GM21619 (cell line): ENCODE data around the gene CAMSAP1.

ENCODE experiments used
- ATAC-seq: cut with Tn5 transposase; IDR thresholded peaks from one replicate; pipeline ENCODE4 v1.9.1; 2021; ENCODE audit not compliant: unreplicated experiment

The CAMSAP1 gene

DNA sequence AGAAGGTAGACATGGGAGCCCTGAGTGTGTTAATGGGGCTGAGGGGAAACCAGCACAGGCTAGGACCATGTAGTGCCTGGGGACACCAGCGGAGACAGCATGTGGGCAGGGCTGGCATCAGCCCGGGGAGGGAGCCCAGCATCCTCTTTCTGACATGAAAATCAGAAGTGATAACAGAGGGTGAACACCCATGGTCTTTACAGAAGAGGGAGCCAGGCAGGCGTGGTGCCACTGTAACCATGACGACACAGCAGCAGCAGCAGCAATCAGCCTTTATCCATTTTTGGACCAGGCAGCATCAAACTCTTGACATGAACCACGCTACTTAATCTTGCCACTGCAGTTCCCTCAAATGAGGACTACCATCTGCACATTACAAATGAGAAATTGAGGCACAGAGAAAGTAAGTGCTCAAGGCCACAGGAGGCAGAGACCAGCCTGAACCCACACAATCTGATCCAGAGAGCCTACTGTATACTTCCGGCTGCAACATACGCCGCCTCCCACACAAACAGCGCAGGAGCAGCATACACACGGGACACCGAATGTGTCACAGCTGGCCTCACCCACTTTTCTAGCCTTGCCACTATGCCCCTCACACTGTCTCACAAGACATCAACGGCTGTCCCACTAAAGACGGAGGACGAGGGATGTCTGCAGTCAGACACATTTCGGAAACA is 23.8 kb downstream of the CAMSAP1 start:
- no peak for ATAC-seq

DNA sequence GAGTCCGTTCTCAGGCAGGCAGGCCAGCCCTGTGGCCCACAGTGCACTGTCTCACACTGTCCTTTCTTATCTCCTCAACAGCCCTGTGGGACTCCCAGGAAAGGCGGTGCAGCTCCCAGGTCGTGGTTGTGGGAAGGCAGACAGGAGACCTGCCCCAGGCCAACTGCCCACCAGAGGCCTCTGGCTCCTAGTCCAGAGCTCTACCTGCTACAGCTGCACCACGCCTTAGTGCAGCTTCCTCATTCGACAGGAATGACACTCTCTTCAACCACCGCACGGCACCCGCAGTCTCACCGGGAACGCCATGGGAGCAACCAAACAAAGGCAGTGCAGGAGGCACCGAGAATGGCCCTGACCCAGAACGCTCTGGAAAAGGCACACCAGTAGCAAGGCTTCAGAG is 25.3 kb downstream of the CAMSAP1 start:
- ATAC-seq, result no peak

DNA sequence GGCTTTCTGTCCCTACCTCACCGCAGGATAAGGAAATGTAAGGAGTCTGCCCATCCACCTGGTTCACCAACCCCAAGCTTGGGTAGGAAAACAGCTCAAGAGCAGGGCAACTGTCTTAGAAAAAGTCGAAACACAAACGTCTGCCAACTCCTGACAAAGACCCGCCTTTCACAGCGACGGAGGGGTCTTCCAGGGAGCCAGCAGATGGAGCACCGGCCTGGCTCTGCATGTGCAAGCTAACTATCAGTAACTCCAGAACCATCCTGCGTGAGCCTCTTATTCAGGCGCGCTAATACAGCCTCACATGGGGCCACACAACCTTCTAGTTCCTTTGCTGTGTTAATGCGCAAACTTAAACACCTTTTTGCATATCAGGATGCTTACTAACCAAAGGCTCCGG is 26.9 kb downstream of the CAMSAP1 start:
- no peak for ATAC-seq

DNA sequence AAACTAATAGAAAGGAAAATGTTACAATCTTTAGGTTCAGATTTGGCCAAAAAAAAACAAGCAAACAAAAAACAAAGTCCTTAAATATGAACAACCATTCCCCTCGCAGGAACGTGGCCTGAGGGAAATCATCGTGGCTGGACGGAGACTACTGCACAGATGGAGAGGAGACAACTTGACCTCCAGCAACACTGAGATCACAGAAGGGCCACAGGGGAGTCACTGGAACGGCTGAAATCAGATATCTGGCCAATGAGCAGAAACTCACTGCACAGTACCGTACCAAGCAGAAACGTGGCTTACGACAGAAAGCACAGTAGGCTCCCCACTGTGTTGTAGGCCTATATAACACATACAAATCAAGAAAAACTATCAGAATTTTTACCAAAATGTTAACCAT is 27.7 kb downstream of the CAMSAP1 start:
- ATAC-seq, result no peak

DNA sequence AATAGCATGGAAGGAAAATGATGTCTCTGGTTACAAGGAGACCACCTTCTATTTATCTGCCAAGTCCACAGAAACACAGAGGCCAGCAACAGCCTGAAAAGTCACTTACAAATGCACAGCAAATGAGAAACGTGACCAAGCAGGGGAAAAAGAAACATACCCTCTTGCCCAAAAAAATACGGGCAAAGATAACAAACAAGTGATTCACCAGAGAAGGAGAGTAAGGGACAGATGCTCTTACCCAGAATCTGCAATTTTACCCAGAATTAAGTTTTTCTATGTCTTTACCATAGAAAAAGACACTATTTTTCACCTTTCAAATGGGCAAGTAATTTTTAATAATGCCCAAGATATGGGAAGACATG is 28.1 kb downstream of the CAMSAP1 start:
- ATAC-seq, result no peak

DNA sequence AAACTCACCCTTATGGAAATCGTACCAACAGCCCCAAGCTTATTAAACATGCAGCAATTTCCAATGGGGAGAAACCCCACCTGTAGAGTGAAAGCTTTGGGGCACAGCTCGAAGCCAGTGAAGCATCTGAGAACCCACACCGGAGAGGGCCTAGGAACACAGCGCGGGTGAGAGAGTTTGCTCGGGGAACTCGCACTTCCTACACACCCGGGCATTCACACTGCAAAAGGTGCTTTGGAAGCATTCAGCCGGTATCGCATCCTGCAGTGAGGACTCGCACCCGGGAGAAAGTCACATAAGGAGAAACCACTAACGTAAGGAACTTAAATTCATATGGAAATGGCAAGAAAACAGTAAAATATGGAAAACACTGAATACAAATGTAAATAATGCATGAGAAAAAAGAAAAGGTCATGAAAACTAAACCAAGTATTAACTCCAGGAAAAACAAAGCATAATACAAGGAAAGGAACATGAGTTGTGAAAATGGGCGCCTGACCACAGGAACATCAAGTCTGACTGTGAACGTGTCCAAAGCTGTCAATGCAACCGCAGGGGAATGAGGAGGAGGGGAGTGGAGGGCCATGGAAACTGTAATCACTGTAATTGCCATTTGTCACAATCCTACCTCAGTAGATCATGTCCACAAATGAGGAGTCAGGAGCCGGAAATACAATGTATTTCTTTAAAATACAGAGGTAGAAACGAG is 28.7 kb downstream of the CAMSAP1 start:
- no peak for ATAC-seq

DNA sequence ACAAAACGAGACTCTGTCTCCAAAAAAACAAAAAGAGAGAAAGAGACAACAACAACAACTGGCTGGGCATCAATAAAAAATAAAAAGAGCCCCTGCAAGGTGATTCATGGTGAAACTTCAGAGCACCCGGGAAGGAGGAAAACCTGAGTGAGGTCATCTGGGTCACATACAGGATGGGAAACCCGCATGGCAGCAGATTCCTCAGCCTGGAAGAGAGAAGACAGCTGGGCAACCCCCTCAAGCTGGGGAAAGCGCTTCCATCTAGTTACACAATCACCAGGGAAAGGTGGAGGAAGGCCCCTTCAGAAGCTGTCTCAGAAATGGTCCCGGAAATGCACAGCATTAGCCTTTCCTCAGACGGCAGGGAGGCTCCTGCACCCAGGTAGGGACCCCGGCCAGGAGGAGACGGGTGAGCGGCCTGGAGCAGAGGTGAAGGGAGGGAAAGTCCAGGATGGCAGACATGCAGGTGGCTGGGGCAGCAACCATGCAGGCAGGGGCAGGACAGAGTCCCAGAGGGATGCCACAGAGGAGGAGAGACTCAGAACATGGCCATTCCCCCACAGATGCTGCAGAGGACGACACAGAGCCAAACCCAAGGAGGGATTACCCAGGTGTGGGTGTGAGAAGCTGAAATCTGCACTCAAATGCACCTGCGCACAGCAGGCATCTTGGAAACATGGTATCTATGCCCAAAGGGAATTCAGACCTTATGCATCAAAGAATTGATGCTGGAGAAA is 29.4 kb downstream of the CAMSAP1 start:
- ATAC-seq, result no peak

DNA sequence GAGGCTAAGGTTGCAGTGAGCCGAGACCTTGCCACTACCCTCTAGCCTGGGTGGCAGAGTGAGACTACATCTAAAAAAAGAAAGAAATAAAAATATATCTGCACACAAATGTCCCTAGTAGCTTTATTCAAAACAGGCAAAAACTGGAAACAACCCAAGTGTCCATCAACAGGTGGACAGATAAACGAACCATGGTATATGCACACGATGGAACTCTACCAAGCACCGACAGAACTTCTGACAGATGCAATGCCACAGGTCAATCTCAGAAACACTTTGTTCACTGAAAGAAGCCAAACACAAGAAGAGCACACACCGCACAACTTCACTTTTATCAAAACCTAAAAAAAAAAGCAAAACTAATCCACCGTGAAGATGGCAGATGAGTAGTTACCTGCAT is 30.4 kb downstream of the CAMSAP1 start:
- ATAC-seq, result no peak

DNA sequence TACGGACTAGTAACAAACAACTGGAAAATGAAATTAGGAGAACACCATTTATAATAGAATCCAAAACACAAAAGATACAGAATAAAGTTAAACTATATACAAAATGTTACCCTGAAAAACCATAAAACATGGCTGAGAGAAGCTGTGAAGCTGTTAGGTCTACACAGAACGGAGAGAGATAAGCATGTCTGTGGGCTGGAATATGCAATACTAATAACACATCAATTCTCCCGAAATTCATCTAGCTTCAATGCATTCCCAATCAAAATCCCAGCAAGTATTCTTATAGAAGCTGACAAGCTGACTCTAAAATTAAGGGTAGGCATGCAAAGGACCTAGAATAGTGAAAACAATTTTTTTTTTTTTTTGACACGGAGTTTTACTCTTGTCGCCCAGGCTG is 32.5 kb downstream of the CAMSAP1 start:
- ATAC-seq, result no peak

DNA sequence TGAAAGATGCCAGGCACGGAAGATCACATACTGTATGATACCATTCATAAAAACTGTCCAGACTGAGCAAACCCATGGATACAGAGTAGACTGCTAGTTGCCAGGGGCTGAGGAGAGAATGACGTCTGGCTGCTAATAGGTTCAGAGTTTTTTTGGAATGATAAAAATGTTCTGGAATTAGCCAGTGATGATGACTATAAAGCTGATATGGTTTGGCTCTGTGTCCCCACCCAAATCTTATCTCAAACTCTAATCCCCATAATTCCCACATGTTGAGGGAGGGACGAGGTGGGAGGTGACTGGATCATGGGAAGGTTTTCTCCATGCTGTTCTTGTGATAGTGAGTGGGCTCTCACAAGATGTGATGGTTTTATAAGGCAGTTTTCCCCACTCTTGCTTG is 37.4 kb downstream of the CAMSAP1 start:
- no peak for ATAC-seq

DNA sequence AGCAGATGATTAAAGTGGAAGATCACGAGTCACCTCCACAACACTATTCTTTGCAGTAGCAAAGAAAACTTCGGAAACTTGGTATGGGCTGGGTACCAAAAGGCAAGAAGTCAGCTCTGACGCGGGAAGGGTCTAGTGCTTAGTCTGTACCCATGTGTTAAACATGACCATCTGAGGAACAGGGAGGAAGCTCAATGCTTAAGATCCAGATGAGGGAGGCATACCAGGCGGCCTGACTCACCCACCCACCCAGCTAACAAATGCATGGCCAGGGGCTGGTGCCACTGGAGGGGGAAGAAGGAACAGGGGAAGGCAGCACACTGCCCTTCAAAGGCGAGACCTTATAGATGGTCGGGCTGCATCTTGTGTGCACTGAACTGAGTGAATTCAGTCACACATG is 41.8 kb downstream of the CAMSAP1 start:
- no peak for ATAC-seq

DNA sequence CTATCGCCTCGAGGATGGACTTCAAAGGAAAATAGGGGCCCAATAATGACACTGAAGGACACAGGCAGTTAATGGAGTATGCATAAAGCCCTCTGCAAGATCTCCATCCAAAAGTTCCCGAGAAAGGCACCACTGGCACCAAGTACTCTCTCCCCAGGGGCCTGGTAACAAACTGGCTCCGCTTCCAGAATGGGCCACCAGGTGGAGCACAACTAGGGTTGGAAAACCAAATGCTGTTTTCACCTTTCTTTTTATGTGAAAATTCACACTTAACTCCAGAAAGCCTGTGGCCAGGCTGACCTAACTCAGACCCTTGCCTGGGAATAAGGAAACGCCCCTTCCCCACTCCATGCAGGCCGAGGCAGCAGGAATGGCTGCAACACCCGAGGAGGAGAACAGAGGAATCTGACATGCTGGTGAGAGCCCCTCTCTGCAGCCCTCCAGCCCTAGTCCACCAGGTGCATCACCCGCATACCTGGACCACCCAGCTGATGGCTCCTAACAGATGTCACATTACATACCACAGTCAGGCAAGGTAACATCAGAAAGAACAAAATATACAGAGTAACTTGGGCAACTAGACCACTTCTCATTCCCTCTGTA is 42.8 kb downstream of the CAMSAP1 start:
- ATAC-seq, result no peak

DNA sequence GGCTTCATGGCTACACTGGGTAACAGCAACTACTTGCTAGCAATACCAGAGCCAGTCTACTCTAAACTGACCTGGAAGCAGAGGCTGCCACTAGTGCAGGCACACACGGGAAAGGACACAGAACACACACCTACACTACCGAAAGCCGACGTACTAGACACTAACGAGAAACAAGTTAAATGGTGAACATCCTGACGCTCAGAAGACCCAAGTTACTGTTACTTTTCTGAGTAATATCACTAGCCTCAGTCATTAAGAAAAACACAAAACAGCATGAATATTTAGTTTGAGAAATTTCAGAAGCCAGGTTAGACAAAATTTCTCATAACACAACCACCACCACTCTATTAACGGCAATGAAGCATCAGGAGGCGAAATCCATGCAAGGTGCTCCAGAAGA is 44.5 kb downstream of the CAMSAP1 start:
- ATAC-seq, result no peak

DNA sequence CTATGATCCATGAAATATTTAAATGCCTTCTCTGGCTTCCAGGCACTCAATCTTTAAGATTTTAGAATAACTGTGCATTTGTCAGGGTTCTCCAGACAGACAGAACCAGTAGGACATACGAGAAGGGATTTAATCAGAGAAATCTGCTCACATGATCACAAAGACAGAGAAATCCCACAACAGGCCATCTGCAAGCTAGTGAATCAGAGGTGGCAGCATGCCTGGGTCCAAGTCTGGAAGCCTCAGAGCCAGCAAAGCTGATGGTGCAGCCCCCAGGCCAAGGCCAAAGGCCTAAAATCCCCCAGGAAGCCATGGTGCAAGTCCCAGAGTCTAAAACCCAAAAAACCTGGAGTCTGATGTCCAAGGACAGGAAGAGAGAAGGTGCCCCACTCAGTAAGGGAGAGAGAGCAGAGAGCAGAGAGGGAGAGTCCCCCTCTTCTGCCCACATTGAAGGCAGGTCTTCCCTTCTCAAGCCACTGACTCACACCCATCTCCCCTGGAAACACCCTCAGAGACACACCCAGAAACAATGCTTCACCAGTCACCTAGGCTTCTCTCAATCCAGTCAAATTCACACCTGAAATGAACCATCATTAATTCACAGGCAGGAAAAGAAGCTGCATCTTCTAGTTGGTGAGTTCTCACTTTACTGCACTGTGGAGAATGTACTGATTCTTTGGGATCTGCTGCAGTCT is 48.7 kb downstream of the CAMSAP1 start:
- no peak for ATAC-seq

DNA sequence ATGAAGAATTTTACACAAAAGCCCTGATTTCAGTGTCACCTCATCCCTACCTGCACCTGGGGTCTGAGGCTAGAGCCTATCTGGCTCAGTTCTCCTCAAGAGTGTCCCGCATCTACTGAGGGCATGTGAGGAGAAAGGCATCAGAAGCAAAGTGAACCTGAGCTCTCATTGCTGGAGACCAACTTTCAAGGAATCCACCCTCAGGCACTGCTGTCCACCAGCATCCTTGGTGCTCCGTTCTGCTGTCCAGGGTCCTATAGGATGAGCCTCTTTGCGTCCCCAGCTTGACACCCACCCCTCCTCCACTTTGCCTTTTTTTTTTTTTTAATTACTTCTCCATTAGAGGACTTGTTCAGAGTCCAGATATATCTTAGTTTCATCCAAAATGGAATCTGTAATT is 49.5 kb downstream of the CAMSAP1 start:
- ATAC-seq, result no peak

DNA sequence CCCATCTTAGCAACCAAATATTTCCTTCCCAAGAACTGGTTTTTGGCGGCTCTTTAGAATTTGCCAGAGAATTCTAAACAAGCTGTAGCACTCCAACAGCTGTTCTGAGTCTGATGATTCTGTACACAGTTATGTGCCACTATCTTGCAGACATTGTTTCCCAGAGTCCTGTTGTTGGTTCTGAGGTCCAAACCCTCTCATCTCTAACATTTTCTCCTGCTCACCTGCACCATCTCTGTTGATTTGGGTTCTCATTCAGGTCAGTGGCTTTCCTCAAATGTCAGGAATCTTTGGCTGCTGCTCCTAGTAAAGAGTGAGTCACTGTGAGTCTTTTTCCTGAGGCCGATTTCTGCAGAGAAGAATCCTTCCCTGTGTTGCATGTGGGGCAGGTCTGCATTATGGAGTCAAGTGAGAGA is 50.0 kb downstream of the CAMSAP1 start:
- no peak for ATAC-seq

DNA sequence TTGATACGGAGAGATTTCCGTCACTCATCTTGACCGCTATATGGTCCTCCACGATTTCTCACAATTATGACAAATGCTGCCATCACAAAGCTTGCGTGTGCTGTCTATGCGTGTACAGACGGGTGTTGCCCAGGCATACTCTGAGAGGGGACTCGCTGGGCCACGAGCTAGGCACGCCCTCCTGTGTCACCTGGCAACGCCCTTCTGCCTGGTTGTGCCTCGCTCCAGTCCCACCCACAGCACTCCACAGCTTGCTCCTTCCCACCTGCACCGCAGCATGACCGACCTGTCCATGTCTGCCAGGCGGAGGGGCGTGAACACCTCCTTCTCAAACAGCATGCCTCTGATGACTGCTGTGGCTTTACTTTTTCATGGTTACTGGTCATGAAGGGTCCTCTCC is 55.6 kb downstream of the CAMSAP1 start:
- no peak for ATAC-seq

DNA sequence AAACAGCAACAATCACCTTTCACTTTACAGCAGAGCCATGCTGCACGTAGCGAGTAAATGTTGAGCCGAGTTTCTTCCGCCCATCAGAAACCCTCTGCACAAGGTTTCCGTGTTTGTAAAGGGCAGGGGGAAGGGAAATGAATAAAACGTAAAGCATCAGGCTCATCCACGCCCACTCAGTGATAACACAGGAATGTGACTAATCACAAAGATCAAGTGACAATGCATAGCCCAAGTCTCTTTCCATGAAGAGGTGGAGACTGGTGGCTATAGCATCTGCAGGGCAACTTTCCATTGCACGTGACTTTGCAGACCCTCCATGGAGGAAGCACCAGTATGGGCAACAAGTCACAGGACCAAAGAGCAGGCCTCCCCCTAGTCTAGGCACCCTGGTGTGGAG is 56.6 kb downstream of the CAMSAP1 start:
- ATAC-seq, result no peak

DNA sequence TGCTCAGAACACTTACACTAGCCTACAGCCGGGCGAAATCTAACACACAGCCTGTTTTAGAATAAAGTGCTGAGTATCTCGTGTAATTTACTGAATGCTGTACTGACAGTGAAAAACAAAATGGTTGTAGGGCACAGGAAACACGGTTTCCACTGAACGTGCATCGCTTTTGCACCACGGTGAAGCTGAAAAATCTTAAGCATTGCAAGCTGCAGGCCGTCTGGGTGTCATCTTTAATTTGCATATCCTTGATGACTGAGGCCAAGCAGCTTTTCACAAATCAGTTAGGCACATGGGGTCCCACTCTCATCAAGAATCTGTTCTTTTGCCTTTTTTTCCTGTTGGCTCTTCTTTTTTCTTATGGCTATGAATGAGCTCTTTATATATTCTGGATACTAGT is 58.2 kb downstream of the CAMSAP1 start:
- ATAC-seq, result no peak

DNA sequence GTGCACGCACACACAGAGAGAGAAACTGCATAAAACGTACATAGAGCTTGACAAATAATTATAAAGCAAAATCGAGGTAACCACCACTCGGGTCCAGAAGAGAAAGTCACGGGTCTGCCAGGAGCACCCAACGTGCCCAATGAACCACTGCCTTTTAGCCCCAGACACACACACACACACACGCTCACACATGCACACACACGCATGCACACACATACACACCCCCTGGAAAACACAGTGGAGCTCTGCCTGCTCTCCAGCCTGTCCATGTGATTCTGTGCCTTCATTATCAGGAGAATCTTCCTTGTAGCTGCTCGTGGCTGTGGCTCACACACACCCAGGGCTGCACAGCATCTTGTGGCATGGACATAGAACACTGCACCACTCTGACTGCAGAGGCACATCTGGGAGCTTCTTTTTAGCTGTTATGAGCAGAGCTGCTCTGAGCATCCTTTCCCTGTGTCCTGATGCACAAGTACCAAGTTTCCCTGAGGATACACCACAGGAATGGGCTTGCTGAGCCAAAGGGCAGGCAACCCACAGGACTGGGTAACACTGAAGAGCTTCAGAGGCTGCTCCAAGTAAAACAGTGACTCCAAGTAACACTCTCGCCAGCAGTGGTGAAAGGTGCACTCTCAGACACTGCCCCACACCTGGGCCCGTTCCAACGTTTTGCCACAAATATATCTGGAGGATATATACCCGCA is 58.9 kb downstream of the CAMSAP1 start:
- no peak for ATAC-seq

DNA sequence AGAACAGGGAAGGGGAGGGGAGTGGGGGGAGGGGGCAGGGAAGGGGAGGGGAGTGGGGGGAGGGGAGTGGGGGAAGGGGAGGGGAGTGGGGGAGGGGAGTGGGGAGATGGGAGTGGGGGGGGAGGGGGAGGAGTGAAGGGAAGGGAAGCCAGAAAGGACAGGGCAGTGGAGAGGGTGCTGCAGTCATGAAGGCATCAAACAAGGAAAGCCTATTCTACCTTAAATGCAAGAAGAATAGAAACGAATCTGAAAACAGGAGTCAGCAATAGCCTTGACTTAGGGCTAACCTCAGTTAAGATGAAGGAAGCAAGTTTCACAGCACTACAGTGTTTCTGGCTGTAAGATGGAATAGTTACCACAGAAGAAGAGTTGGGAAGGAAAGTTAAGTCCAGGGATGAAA is 59.5 kb downstream of the CAMSAP1 start:
- ATAC-seq, result no peak
